HG03175 (cell line): ENCODE measurements around the gene WDR76.

Source experiments
- ATAC-seq: cut with Tn5 transposase; IDR thresholded peaks from one replicate; pipeline ENCODE4 v1.9.1; 2021; ENCODE audit warnings: mild to moderate bottlenecking, moderate library complexity; ENCODE audit not compliant: unreplicated experiment

The WDR76 gene

GRCh38 chr15:43911235-43911781 is 84.5 kb downstream of the WDR76 start:
- ATAC-seq: no peak

- no peak for ATAC-seq
These were observed 85.4 kb downstream of the WDR76 start for GRCh38 chr15:43912208-43912607.

- ATAC-seq: no peak
These were observed 86.4 kb downstream of the WDR76 start for GRCh38 chr15:43913026-43913780.

- ATAC-seq: no peak
These were observed 87.1 kb downstream of the WDR76 start for GRCh38 chr15:43913941-43914340.

- no peak for ATAC-seq
These were observed 89.0 kb downstream of the WDR76 start for GRCh38 chr15:43915631-43916325.

GRCh38 chr15:43916326-43916660 is 89.5 kb downstream of the WDR76 start:
- ATAC-seq: no peak
